ENCODE data around the gene TEX53.

GRCh38 chr9:114671605-114672004 is 14.0 kb upstream of the TEX53 start:
- no peak for TF ChIP-seq CTCF (conservative IDR thresholded peaks at IDR 0.05; ENCODE audit: low read length)
- TF ChIP-seq EZH2phosphoT487 (IDR thresholded peaks at IDR 0.05; ENCODE audit: borderline replicate concordance): no peak
